GM19467 (cell line): ENCODE results near the gene KDM4B.

Experiments
- ATAC-seq: cut with Tn5 transposase; IDR thresholded peaks from one replicate; pipeline ENCODE4 v1.9.1; 2021; ENCODE audit warnings: mild to moderate bottlenecking, moderate library complexity; ENCODE audit not compliant: unreplicated experiment

Gene KDM4B

DNA sequence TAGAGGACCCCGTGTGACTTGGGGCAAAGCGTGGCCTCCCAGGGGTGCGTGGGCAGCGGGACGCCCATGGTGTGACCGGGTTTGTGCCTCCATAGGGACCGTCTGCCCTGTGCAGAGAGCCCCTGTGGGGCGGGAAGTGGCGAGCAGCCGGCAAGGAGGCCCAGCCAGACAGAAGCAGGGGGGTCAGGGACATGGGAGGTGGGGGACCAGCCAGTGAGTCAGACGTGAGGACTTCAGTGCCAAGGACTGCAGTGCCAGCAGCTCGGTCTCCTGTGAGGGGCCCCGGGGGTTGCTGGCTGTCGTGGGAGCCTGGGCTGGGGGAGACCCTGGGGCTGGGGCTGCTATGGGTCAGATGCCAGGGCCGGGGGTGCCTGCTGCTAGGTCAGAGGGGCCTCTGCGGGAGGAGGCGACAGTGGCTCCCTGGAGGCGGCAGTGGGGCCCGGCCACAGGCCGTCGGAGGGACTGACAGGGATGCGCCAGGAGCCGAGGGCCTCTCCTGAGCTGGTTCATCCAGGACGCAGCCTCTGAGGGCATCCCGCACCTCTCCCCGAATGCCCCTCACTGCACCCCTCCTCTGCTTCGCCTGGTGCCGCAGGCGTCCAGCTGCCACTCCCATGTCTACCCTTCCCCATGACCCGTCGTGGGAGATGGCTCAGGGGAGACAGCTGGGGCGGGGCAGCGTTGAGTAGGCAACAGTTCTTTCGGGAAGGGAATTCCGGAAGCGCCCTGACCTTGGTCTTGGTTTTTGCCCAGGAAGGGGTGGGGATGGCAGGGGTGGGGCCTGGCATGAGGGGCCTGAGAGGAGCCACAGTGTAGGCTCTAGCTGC lies 80.0 kb downstream of the KDM4B start:
- ATAC-seq, result no peak

DNA sequence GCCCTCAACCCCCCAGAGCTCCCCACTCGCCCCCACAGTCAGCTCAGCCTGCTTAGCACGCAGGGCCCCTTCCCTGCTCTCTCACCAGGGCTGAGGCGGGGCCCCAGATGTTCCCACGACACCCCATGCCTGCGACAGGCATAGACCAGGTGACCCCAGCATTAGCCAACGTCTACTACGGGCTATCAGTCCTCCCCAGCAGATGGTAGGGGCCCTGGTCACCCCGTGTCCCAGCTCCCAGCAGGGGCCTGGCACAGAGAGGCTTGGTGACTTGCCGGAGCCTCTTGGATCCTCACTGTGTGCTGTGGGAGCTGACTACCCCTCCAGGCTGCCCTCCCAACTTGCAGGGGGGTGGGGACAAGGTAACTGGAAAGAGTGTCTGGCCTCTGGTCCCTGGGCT lies 80.6 kb downstream of the KDM4B start:
- no peak for ATAC-seq

DNA sequence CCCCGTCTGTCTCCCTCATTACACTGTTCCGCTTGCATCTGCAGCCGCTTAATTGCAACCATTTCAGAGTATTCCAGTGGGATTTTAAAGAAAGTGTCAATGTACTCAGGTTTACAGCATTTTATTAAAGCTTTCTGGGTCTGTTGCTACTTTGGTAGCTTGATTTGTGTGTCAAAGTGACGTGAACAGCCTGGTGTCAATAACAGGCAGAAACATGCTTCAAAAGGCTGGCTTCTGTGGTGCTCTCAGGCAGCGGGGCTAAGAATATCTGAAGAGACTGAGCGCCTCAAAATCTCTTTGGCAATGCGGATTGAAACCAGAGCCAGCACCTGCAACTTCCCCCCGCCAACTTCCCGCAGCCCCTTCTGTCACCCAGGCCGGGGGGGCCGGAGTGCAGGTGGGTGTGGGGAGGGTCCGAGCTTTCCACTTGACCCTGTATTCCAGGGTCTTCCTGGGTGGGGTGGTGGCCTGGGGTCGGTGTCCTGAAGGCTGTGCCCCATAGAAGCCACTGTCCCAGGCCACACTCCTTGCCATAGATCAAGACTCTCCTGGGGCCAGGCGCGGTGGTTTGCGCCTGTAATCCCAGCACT lies 81.2 kb downstream of the KDM4B start:
- ATAC-seq, result no peak

DNA sequence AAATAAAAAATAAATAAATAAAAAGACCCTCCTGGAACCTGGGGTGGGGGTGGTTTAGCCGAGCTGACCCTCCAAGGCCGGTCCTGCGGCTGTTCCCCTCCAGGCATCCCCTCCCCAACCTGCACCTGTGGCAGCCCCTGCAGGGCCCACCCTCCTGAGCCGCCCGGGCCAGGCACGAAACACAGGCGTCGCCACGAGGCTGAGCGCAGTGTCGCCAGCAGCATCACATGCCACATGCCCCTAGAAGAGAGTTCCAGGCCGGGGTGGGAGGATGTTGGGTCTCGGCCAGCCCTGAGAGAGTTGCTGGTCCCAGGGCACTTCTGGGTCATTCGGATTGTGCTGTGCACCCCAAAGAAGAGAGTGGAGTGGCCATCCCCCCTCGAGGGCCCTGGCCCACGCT lies 82.0 kb downstream of the KDM4B start:
- ATAC-seq, result no peak

DNA sequence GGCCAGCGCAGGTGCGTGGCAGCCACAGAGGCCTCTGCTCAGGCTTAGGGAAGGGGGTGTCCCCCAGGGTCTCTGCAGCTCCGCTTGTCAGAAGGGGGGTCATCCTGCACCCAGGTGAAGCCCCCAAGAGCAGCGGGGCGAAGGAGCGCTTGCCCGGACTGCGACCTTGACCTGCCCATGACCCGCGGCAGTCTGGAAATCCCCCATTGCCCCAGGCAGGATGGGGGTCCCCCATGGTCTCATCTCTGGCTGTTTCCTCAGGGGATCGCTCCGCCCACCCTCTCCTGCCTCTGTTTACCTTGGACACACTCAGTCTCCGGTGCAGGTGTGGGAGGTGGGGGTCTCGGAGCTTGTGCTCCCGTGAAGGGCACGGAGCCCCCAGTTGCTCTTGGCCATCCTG lies 82.7 kb downstream of the KDM4B start:
- ATAC-seq, result no peak

DNA sequence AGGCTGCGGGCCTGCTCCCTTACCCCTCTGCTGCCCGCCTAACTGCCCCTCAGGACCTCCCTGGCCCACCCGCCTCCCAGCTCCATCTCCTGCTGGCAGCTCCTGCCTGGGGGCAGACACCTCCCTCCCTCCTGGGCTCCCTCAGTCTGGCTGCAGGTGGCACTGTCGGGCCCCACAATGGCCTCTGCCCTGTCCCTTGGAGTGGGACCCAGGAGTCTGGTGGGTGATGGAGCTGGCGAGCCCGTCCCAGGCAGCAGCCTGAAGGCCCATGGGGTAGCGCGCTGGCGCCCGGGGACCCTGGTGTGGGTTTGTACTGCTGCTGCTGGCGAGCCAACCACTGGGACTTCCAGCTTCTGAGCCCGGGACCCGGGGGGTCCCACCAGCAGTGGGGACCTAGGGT lies 83.6 kb downstream of the KDM4B start:
- ATAC-seq, result no peak

DNA sequence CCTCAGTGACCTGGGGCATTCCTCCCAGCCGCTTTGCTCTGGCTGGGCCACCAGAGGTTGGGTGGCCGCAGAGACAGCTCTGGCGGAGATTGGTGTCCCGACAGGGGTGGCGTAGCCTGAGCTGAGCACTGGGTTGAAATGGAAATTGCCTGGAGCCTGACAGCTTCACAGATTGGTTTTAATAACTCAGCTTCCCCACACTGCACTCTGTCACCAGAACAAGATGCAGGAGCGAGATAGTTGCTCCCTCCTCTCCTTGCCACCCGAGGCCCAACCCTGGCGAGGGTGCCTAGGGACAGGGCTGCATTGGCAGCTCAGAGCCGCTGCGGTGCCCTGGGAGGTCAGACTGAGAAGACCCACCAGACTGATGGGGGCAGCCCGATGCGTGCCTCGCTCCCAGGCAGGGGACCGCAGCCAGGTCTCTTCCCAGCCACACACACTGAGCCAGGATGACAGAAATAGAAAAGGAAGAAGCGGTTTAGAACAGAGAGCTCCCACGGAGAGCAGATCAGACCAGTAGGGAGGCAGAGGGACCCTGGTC lies 84.1 kb downstream of the KDM4B start:
- ATAC-seq, result no peak

DNA sequence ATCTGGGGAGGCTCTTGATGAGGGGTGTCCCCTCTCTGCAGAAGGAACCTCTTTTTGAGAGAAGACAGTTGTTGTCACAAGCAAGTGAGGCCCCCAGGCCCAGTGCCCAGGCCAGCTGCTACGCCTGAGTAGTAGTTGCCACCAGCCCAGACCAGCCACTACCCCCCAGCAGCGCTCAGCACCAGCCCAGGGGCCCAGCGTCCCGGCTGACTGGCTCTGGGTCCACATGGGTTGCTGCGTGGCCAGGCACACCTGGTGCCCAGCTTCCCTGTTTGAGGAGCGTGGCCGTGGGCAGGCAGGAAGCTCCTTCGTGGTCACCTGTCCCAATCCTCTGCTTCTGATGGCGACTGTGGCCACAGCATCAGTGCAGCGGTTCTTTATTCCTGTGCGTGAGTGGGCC lies 84.7 kb downstream of the KDM4B start:
- ATAC-seq, result no peak

DNA sequence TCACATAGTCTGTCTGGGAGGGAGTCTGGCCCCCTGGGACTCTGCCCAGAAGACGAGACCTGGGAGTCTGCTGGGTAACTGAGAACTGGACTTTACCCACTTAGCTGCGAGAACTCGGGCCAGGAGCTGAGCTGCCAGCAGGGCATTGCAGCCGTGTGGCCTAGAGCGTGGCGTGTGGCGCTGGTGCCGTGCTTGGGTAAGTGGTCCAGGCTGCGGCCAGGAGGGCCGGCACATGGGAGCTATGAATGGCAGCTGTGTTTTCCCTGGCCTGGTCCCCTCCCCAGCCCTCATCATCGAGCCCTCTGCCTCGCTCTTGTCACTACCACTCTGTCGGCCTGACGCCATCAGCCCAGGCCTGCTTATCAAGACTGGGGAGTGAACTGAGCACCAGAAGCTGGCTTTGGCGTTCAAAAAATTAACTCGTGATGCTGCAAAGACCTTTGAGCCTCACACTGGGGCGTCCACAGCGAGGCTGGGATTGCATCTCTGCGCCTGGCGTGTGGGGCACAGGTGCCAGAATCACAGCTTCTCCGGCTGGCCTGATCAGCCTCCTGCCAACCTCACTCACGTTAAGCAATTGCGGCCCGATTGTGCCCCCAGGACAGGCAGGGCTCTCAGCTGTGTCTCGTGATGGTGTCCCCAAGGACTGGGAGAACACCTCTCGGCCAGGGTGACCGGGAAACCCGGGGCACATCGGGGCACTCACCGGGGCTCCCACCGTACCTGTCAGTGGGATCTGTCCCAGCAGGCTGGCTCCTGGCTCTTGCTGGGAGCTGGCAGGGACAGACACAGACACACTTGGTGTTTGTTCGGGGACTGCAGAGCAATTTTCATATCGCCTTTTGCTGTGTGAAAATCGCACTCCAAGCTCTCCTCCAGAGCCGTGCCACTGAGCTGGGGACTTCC lies 85.9 kb downstream of the KDM4B start:
- ATAC-seq, result no peak

DNA sequence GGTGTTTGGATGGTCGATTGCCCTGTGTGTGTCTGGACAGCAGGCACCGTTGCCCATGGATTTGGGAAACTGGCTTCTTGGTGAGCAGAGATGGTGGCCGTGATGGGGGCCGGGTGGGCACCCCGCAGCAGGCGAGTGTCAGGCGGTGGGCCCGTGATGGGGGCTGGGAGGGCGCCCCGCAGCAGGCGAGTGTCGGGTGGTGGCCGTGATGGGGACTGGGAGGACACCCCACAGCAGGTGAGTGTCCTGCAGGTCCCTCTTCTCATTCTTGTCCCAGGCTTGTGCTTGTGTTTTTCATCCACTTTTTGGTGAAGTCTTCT lies 86.5 kb downstream of the KDM4B start:
- ATAC-seq, result no peak

DNA sequence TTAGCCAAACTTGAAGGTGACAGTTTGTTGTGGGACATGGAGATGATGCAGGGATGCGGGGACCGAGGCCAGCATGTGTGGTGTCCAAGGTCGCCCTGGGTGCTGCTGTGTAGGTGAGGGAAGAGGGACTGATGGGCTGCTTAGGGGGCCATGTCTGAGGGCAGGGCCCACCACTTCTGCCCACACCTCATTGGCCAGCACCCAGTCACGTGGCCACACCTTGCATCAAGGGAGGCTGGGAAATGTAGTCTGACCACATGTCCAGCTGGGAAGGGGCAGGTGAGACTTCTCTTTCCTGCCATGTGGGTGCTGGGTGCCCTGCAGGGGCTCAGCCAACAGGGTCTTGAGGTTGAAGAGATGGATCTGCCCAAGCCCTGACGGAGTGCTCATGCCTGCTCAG lies 88.9 kb downstream of the KDM4B start:
- ATAC-seq, result no peak

DNA sequence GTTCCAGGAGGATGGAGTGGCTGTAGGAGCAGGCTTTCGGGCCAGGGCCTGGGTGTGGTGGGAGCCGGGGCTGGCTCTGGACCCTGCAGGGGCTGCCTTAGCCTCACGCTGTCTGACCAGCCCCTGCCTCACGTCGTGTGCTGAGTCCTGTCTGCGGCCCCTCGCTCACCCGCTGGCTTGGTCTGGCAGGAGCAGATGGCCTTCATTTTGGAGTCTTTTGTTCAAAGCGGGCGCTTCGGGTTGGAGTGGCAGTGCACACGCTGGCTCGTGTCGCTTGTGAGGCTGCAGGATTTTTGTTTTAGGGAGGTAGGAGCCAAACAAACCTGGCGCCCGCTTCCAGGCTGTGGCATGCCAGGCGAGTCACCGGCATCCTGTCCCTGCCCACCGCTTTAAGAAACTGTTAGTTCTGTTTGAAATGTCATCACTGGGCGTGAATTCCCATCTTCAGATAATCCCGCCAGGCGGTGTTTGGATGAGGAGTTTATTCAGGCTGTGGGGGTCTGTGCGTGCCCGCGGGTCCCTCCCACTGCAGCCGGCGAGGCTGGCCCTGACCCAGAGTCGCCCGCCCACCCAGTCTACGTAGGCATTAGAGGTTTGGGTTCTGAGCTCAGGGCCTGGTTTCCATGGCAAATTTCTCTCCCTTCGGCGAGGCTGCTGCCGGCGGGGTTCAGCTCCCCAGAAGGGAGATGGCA lies 89.8 kb downstream of the KDM4B start:
- ATAC-seq, result no peak

DNA sequence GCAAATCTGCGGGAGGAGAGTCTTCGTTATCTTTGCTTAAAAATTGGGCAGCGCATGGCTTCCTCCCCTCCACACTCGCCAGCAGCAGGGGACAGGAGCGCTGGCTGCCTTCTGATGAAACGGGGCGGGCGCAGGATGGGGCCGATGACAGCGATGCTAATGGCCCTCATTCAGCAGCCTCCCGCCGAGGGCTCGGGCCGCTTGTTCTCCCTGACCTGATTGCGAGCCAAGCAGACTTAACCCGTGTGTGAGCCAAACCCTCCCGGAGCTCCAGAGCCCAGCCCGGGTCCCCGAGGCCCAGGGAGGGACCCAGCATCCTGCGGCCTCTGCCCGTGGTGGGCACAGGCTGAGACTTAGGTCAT lies 90.3 kb downstream of the KDM4B start:
- no peak for ATAC-seq

DNA sequence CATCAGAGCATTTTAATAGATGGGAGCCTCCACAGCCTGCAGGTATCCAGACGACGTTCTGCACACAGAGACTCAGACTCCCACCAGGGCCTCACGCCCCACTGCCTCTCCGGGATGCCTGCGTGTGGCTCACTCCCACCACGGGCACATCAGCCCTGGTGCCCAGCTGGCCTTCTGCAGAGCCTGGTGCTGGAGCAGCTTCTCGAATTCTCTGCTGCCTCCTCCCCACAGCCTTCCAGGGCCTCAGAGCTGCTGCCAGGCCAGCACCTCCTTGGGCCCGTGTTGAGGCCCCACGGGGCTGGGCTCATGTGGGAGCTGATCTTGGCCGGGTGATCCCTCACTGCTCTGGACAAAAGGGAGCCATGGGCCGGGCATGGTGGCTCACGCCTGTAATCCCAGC lies 90.9 kb downstream of the KDM4B start:
- ATAC-seq, result no peak

DNA sequence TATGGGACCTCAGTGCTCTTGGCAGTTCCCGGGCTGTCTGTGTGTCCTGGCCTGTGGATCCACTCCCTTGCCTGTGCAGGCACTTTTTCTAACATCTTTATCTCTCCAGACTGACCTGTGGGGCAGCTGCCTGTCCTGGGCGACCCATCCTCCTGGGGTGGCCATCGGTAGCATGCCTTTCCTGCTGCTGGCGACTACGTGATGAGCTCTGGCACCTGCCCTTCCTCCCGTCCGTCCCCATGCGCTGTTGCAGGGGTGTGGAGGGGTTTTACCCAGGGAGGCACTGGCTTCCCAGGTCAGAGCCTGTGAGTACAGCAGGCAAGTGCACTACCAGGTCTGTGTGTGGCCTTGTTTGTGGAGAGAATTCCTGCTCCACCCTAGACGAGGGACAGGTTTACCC lies 93.3 kb downstream of the KDM4B start:
- ATAC-seq, result no peak

DNA sequence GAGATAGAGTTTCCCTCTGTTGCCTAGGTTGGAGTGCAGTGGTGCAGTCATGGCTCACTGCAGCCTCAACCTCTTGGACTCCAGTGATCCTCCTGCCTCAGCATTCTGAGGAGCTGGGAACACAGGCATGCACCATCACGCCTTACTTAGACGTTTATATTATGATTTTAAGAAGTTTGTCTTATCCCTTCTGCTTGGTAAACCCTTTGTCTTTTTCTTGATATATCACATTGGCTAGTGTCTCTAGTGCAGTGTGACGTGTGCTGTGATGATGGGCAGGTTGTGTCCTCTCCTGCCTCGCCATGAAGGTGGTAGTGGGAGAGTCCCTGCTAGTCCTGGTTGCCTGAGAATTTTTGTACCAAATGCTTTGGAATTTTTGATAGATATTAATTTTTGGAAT lies 93.9 kb downstream of the KDM4B start:
- ATAC-seq, result no peak

DNA sequence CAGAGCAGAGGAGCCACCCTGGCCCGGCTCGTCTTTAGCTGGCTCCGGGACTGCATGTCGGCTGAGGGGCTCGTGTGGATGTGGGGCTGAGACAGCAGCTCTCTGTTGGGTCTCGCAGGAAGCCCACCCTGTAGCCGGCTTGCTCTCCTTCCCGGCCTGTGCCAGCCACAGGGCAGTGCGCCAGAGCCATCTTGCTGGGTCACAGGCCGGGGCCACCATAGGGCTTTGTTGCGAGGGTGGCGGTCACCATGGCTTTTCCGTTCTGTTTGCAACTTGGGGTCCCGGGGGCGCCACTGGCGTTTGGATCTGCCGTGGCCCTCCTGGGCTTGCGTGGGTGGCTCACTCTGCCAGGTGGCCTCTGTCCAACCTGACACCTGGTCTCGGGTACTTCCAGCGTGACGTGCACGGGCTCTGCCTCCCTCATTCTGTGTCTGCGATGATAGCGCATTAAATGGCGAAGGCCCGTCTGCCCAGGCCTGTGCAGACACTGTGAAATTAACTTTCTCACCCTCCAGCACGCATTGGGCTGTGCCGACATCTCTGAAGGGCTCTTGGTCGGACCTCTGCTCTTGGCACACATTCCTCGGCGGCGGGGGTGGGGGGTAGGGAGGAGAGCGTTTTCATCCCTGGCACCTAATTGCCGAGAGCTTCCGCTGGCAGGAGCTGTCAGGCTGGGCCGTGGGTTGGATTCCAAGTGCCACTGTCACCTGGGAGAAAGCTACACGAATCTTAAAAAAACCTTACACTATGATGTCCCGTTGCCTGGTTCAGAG lies 95.1 kb downstream of the KDM4B start:
- ATAC-seq, result no peak

DNA sequence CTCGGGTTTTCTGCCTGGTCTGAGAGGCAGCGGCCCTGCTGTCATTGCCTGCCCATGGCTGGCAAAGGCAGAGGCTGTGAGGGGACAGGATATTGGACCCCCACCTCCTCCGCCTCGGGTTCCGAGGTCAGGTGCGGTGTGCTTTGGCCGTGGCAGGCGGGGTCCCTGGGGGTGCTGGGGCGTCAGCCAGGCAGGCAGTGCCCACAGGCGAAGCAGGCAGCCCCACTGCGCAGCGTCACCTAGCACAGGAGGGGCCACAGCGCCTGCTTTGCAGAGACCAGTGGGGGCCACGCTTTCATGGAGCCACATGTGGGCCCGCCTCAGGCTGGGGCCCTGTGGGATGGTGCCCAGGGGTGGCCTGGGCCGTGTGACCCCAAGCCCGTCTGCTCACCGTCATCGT lies 96.0 kb downstream of the KDM4B start:
- ATAC-seq, result no peak

DNA sequence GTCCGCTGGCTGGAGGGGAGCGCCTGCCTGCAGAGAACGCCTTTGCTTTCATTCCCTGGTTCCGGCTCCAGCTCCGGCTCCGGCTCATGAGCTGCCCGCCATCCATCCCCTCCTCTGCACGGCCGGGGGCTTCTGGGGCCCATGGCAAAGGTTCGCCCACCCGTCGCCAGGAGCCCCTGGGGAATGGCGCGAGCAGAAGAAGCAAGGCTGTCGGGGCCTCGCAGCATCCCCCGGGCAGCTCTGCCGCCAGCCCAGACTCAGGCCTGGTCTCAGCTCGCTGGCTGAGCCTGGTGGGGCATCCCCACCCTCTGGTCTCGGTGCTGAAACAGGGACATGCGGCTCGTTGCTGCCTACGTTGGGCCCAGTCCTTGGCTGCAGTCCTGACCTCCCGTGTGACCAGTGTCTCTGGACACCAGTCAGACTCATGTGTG lies 96.8 kb downstream of the KDM4B start:
- no peak for ATAC-seq

DNA sequence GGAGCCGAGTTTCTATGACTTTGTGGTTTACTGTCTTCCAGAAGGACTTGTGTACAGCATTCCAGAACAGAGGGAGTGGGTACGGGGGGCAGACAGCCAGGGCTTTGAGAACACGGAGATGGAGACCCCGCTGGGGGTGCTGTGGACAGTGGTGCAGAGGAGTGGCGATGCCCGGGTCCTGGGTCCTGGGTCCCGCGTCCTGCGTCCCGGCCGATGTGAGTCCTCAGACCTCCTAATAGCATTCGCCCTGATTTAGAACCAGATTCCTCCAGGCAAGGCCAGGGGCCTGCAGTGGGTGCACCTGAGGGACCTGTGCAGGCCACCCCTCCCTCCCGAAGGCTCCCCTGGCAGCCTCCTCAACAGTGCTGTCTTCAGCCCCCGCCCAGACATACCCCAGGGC lies 97.9 kb downstream of the KDM4B start:
- no peak for ATAC-seq
